Fibroblast of villous mesenchyme (primary cell): Measurements from ENCODE around the gene PALLD. TPM values are rescaled to one million over a fixed set of nuclear protein-coding genes. Genes with fewer than 3 reads are reported as not detected.
A peak's percentile ranks its signal among the peaks of the same experiment; 100 is the strongest.

ENCODE experiments used
- DNase-seq: peaks from one replicate; pipeline ENCODE4 v3.0.0-alpha.2; 2010; ENCODE audit warnings: low read depth
- H3K4me3 ChIP-seq: 2 replicates; pipeline ENCODE4 v1.5.1; 2011; ENCODE audit warnings: low read depth, mild to moderate bottlenecking, low read length
- CTCF ChIP-seq: IDR thresholded peaks from 2 replicates; pipeline ENCODE4 v1.5.1; 2012; ENCODE audit warnings: low read depth, mild to moderate bottlenecking, low read length; ENCODE audit not compliant: insufficient read depth
- total RNA-seq: library from RNA; depleted of rRNA; stranded (reverse); fragments of >200 nt; gene quantifications from 2 replicates; pipeline ENCODE4 v1.2.3, GENCODE V29; 2012

Gene PALLD
- total RNA-seq, 1 donor = 188 TPM

- no peak for TF ChIP-seq CTCF
- no peak overlapping the region for H3K4me3 ChIP-seq
- DNase-seq = no peak
Observed at GRCh38 chr4:168717847-168718246, 221.0 kb downstream of the PALLD start.

GRCh38 chr4:168719725-168720124, 222.9 kb downstream of the PALLD start:
- H3K4me3 ChIP-seq = no peak overlapping the region
- TF ChIP-seq CTCF = no peak
- no peak for DNase-seq

GRCh38 chr4:168720396-168720900, 223.6 kb downstream of the PALLD start:
- TF ChIP-seq CTCF = no peak
- no peak overlapping the region for H3K4me3 ChIP-seq
- DNase-seq = no peak

- no peak for DNase-seq
- TF ChIP-seq CTCF = no peak
- no peak overlapping the region for H3K4me3 ChIP-seq
Observed at GRCh38 chr4:168722391-168722790, 225.5 kb downstream of the PALLD start.

- peak; percentile 64 for DNase-seq
- no peak for TF ChIP-seq CTCF
- H3K4me3 ChIP-seq = no peak overlapping the region
Observed at GRCh38 chr4:168723020-168723419, 226.2 kb downstream of the PALLD start.

- DNase-seq = no peak
- no peak overlapping the region for H3K4me3 ChIP-seq
- no peak for TF ChIP-seq CTCF
Observed at GRCh38 chr4:168723569-168723968, 226.7 kb downstream of the PALLD start.

GRCh38 chr4:168724243-168724642, 227.4 kb downstream of the PALLD start:
- DNase-seq = no peak
- H3K4me3 ChIP-seq = no peak overlapping the region
- TF ChIP-seq CTCF = no peak
